Stimulated activated naive CD8-positive, alpha-beta T cell treated with anti-CD3 and anti-CD28 coated beads, Interleukin-15, Interleukin-2, amounts not matched to agents 100 ng/mL and 50 ng/mL, for 24 hours (primary cell): ENCODE measurements around the gene KLK7.

Source experiments
- H3K27ac Mint-ChIP-seq: one replicate; pipeline ENCODE4 v1.8.0; 2021; ENCODE audit warnings: mild to moderate bottlenecking, mixed read lengths
- H3K27me3 Mint-ChIP-seq: one replicate; pipeline ENCODE4 v1.8.0; 2021; ENCODE audit warnings: mixed read lengths
- H3K36me3 Mint-ChIP-seq: one replicate; pipeline ENCODE4 v1.8.0; 2021; ENCODE audit warnings: low read depth, mixed read lengths
- H3K4me1 Mint-ChIP-seq: one replicate; pipeline ENCODE4 v1.8.0; 2021; ENCODE audit warnings: low read depth, mixed read lengths
- H3K4me3 Mint-ChIP-seq: one replicate; pipeline ENCODE4 v1.8.0; 2021; ENCODE audit warnings: mild to moderate bottlenecking, mixed read lengths
- H3K9me3 Mint-ChIP-seq: one replicate; pipeline ENCODE4 v1.8.0; 2021; ENCODE audit warnings: mixed read lengths

Gene KLK7

DNA sequence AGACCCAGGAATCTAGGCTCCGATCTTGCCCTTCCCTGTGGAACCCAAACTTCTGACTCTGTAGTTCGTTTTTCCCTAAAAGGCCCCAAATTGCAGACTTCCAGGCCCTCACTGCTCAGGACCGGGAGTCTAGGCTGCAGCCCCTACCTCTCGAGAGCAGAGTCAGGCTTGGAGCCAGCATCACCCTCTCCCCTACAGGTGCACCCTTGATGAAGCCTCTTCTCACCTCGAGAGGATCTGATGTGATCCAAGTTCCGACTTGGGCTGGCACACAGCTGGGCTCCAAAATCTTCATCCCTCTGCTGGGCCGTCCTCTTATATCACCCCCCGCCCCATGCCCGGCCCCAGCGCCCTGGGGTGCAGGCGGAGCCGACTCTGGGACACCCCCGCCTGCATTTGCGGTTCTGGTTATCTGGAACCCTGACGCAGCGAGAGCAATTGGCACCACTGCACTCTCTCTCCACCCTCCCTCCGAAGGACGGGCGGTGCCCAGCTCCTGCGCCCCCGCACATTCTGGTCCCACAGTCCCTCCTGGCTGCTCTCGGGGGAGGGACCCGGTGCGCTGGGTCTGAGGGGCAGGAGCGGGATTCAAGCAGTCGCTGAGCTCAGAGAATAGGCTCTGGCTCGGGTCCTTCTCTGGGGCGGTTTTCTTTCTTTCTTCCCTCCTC lies at the start of gene KLK7:
Gene KLK7, minus strand, starts transcription at position 293 of the 668 bp plus-strand sequence. CDS start 1,518 bp downstream, outside the sequence.
- Mint-ChIP-seq H3K4me1 (no peaks in the 10 kb centered on the region), H3K36me3 (no peaks in the 10 kb centered on the region), H3K27ac (no peak within 1 kb of the TSS), H3K27me3 (peaks cover 35% of the 10 kb centered on the region), H3K4me3 (no peak within 1 kb of the TSS), H3K9me3 (no peaks in the 10 kb centered on the region)

DNA sequence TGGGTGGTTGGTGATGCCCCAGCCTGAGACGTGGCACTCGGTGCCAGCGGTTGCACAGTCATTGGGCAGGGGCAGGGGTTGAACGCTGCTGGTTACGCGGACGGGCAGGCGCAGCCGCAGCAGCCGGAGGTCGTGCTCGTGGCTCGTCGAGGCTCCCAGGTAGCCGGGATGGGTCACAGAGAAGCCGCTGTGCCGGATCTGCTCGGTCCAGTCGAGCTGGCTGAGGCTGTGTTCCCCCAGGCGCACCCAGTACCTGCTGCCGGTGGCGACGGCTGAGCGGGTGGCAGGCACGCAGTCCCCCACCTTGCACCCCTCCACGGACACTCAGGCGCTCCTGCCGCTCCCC lies 48.1 kb upstream of the KLK7 start:
- Mint-ChIP-seq H3K27me3 (peaks cover 13% of the 10 kb centered on the region), H3K4me1 (no peaks in the 10 kb centered on the region), H3K27ac (no peak overlapping the region), H3K4me3 (no peak overlapping the region), H3K9me3 (no peaks in the 10 kb centered on the region), H3K36me3 (no peaks in the 10 kb centered on the region)

DNA sequence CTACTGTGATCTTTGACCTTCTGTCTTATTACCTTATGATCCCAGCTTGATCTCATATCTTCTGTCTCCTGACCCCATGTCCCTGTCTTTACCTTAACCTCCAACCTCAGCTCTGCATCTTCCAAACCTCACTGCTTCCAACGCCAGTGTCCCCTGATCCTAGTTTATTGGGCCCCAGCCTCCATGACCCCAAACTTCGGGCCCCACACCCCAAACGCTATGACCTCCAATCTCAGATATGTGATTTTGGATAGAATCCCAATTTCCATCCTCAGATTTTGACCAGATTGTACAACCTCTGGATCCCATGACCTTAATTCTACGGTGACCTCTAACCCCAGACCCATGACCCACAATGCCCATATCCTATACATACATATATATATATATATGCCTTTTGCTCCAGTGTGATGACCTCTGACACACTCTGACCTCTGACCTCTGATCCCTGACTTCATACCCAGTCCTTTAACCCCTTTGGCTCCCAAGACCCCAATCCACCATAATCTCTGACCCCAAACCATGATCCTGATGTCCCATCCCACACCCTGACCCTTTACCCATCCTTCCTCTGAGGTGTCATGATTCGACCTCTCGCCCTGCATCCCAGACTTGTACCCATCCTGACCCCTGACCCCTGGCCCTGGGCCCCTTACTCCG lies 47.6 kb upstream of the KLK7 start:
- Mint-ChIP-seq H3K4me3 (no peak overlapping the region), H3K27ac (no peak overlapping the region), H3K4me1 (no peaks in the 10 kb centered on the region), H3K36me3 (no peaks in the 10 kb centered on the region), H3K9me3 (no peaks in the 10 kb centered on the region), H3K27me3 (peaks cover 16% of the 10 kb centered on the region)

DNA sequence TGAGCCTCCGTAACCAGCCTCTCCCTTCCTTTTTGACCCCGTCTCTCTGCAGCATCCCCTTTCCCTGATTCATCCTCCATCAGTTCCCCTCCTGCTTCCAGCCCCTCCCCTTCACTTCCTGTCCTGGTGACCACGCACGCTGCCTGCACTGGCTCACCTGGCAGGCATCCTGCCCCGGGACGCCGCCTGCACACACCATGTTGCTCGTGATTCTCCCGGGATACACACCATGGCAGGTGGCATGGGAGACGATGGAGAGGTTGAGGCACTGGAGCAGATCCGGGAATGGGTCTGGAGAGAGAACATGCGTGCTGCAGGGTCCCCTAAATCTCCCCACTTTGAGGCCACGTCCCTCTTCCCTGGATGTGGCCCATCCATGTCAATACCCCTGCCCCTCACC lies 46.9 kb upstream of the KLK7 start:
- Mint-ChIP-seq H3K4me1 (no peaks in the 10 kb centered on the region), H3K27me3 (peaks cover 16% of the 10 kb centered on the region), H3K9me3 (no peaks in the 10 kb centered on the region), H3K4me3 (no peak overlapping the region), H3K36me3 (no peaks in the 10 kb centered on the region), H3K27ac (no peak overlapping the region)

DNA sequence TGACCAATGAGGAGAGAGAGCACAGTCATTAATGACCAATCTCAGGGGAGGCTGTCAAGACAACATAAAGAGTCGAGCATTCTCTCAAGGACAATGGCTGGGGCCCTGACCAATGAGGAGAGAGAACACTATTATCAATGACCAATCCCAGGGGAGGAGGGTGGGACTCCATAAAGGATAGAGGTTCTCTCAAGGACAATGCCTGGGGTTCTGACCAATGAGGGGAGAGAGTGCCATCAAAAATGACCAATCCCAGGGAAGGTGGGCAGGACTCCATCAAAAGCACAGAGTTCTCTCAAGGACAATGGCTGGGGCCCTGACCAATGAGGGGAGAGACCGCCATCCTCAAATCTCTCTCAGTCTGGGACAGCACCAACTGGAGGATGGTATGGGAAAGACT lies 46.0 kb upstream of the KLK7 start:
- H3K4me3 Mint-ChIP-seq, result no peak overlapping the region
- H3K4me1 Mint-ChIP-seq, result no peaks in the 10 kb centered on the region
- peaks cover 10% of the 10 kb centered on the region for H3K27me3 Mint-ChIP-seq
- no peaks in the 10 kb centered on the region for H3K36me3 Mint-ChIP-seq
- H3K27ac Mint-ChIP-seq, result no peak overlapping the region
- H3K9me3 Mint-ChIP-seq, result no peaks in the 10 kb centered on the region

DNA sequence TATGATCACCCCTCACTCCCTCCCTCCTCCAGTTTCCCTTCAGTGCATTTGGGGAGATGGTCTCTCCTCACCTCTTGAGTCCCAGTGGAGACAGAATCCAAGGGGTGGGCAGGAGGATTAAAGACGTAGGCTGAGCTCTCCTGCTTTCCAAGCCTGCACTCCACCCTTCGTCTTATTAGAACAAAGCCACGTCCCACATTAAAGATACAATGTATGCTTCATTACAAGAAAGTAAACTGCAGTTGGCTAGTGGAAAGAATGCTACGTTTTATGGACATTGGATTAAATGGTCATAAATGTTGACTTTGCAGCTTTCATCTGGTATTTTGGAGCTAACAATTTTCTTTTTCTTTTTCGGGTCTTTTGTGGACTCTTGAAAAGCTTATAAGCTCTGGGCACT lies 44.2 kb upstream of the KLK7 start:
- Mint-ChIP-seq H3K4me1 (no peaks in the 10 kb centered on the region), H3K27me3 (peaks cover 16% of the 10 kb centered on the region), H3K36me3 (no peaks in the 10 kb centered on the region), H3K27ac (no peak overlapping the region), H3K4me3 (no peak overlapping the region), H3K9me3 (no peaks in the 10 kb centered on the region)

DNA sequence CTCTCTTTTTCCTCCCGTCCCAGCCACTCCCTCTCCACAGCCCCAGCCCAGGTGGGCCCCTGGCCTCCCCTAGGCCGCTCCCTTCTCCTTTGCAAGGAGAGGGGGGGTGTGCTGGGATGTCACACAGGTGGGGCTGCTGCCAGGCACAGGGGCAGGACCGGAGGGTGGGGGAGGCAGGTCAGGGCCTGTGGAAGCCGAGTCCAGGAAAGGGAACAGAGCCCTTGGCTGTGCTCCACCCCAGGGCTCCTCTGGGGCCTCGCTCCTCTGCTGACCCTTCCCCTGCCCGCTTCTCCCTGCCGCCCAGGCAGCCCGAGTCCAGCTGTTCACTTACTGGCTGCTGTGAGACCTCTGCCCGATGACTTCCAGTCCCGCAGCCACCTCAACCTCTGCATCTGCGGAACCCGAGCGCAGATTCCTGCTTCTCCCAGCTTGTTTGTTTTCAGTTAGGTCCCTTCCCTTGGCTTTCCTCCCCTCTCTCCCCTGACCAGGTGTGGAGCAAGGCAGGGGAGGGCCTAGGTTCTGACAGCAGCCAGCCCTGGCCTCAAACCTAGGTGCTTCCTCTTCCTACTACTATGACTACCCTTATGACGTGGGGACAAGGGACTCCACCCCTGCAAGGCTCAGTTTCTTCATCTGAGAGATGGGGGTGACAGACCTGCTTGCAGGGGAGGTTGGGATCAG lies 43.5 kb upstream of the KLK7 start:
- H3K27ac Mint-ChIP-seq, result no peak overlapping the region
- H3K4me1 Mint-ChIP-seq, result no peaks in the 10 kb centered on the region
- peaks cover 23% of the 10 kb centered on the region for H3K27me3 Mint-ChIP-seq
- H3K36me3 Mint-ChIP-seq, result no peaks in the 10 kb centered on the region
- no peaks in the 10 kb centered on the region for H3K9me3 Mint-ChIP-seq
- no peak overlapping the region for H3K4me3 Mint-ChIP-seq

DNA sequence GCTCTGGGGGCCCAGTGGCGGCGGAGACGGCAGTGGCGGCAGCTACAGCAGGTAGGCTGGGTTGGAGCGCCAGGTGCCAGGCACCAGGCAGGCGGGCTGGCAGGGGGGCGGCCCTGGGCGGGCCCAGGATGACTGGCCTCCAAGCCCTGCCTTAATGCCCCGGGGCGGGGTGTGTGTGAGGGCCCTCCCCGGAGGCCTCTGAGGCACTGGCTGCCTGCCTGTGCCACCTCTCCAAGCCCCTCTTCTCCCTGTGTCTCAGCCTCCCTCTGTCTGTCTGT lies 42.8 kb upstream of the KLK7 start, which contains the start of gene KLK11:
Gene KLK11, minus strand, starts transcription at position 63 of the 278 bp plus-strand sequence. CDS start 985 bp downstream, outside the sequence.
- Mint-ChIP-seq H3K4me1 (no peaks in the 10 kb centered on the region), H3K27me3 (peaks cover 25% of the 10 kb centered on the region), H3K9me3 (no peaks in the 10 kb centered on the region), H3K4me3 (no peak within 1 kb of the TSS), H3K36me3 (no peaks in the 10 kb centered on the region), H3K27ac (no peak within 1 kb of the TSS)

DNA sequence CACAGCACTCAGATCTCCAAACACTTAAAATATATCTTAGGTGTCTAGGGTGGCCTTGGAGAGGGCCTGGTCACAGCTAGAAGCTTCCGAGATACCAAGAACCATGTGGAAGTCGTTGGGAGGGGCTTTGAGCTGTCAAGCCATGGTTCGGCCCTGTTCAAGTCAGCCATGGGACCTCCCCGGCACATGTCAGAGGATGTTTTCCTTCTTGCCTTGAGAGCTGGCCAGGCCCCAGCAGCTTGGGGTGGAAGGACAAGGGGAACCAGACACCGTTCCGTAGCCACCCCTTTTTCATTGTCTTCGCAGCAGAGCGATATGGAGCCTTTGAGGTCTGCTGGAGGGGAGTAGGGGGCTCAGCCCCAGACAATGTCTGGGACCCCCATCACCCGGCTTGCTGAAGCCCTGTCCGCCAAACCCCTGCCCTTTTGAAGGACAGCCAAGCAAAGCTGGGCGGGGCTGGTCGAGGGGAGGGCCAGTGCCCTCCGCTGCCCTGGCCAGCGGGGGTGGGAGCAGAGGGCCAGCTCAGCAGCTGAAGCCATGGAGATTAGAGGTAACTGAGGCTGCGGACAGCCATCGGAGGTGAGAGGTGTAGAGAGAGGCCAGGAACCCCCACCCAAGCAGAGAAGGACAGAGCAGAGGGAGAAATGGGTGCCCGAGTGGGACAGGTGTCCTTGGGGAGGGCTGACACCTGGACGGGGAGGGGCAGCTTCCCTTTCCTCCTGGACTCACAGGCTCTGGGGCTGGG lies 42.3 kb upstream of the KLK7 start:
- H3K4me1 Mint-ChIP-seq, result no peaks in the 10 kb centered on the region
- H3K9me3 Mint-ChIP-seq, result no peaks in the 10 kb centered on the region
- H3K36me3 Mint-ChIP-seq, result no peaks in the 10 kb centered on the region
- H3K27ac Mint-ChIP-seq, result no peak overlapping the region
- no peak overlapping the region for H3K4me3 Mint-ChIP-seq
- peaks cover 30% of the 10 kb centered on the region for H3K27me3 Mint-ChIP-seq

DNA sequence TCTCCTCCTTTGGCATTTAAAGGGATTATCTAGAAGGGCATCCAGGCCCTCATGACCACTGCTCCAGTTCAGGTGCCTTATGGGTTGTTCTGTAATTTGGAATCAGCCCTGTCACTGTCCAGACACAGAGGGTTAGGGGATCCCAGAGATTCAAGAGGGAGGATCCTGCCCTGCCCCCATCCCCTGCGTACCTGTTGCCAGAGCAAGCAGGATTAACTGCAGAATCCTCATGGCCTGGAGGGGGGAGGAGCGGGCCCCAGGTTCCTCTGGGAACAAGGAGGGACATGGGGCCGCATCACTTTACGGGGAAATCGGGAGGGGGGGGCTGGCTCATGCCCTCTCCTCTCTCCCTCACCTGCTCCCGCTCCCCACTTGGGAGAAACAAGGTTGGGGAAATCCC lies 41.7 kb upstream of the KLK7 start:
- Mint-ChIP-seq H3K27me3 (peaks cover 34% of the 10 kb centered on the region), H3K36me3 (no peaks in the 10 kb centered on the region), H3K4me3 (no peak overlapping the region), H3K27ac (no peak overlapping the region), H3K9me3 (no peaks in the 10 kb centered on the region), H3K4me1 (no peaks in the 10 kb centered on the region)

DNA sequence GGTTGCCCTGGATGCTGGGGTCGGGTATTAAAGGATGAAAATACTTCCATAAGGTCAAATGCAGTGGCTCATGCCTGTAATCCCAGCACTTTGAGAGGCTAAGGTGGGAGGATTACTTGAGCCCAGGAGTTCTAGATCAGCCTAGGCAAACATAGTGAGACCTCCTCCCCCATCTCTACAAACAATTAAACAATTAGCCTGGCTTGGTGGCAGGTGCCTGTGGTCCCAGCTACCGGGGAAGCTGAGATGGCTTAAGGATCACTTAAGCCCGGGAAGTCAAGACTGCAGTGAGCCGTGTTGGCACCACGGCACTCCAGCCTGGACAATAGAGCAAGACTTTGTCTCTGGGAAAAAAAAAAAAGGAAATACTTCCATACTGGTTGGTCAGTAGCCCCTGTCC lies 41.2 kb upstream of the KLK7 start:
- Mint-ChIP-seq H3K4me3 (no peak overlapping the region), H3K36me3 (no peaks in the 10 kb centered on the region), H3K27ac (no peak overlapping the region), H3K9me3 (no peaks in the 10 kb centered on the region), H3K4me1 (no peaks in the 10 kb centered on the region), H3K27me3 (peaks cover 39% of the 10 kb centered on the region)

DNA sequence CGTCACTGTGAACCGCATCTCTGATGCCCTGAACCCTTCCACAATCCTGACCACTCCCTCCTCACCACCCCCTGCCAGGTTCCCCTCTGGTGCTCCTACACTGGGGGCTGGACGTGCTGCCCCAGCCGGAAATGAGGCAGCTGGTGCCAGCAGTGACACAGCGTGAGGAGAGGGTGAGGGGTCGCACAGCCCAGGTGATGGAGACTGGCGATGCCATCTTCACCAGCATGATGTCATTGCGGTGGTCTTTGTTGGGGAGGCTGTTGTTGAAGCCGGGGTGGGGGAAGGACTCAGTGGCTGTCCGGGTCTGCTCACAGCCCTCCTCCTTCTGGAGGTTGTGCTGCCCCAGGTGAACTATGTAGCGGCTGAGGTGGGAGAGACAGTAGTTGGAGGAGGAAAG lies 40.2 kb upstream of the KLK7 start:
- H3K9me3 Mint-ChIP-seq, result no peaks in the 10 kb centered on the region
- no peaks in the 10 kb centered on the region for H3K4me1 Mint-ChIP-seq
- no peaks in the 10 kb centered on the region for H3K36me3 Mint-ChIP-seq
- no peak overlapping the region for H3K4me3 Mint-ChIP-seq
- no peak overlapping the region for H3K27ac Mint-ChIP-seq
- H3K27me3 Mint-ChIP-seq, result peaks cover 42% of the 10 kb centered on the region

DNA sequence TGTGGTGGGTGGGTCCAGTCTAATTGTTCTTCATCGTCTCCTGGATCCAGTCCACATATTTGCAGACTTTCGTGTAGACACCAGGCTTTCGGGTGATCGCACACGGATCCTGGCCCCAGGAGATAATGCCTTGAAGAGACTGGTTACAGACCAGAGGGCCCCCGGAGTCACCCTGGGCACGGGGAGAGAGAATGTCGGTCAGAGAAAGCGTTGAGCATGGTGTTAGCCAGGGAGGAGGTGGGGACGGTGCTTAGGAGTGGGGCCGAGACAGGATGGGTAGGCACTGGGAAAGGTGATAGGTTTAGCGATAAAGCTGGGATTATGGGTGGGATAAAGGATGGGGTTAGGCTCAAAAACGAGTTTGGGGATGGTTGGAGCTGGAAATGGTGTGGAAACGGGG lies 38.8 kb upstream of the KLK7 start:
- H3K4me1 Mint-ChIP-seq, result peaks cover 8% of the 10 kb centered on the region
- H3K36me3 Mint-ChIP-seq, result no peaks in the 10 kb centered on the region
- no peak overlapping the region for H3K4me3 Mint-ChIP-seq
- peaks cover 54% of the 10 kb centered on the region for H3K27me3 Mint-ChIP-seq
- H3K27ac Mint-ChIP-seq, result no peak overlapping the region
- no peaks in the 10 kb centered on the region for H3K9me3 Mint-ChIP-seq

DNA sequence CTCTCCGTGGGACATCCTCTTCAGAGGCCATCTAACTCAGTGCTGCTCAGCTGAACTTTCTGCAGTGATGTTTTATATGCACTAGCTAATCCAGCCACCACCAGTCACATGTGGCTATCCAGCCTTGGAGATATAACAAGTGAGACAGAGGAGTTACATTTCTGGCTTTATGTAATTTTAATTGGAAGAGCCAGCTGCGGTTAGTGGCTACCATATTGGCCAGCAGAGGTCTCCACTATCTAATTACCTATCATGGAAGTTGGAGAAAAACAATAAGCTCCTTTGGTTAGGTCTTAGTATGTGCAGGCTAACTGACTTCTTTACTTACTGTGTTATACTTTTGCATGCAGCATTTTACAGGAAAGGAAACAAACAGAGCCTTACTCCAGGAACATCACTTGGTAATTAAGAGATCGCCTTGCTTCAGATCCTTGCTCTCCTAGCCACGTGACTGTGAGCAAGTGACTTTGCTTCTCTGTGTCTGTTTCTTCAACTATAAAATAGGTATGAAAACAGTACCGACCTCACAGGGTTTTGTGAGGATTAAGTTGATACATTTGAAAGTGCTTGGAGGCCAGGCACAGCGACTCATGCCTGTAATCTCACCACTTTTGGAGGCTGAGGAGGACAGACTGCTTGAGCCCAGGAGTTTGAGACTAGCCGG lies 37.4 kb upstream of the KLK7 start:
- peaks cover 15% of the 10 kb centered on the region for H3K4me1 Mint-ChIP-seq
- peaks cover 61% of the 10 kb centered on the region for H3K27me3 Mint-ChIP-seq
- no peak overlapping the region for H3K27ac Mint-ChIP-seq
- H3K9me3 Mint-ChIP-seq, result no peaks in the 10 kb centered on the region
- no peak overlapping the region for H3K4me3 Mint-ChIP-seq
- no peaks in the 10 kb centered on the region for H3K36me3 Mint-ChIP-seq

DNA sequence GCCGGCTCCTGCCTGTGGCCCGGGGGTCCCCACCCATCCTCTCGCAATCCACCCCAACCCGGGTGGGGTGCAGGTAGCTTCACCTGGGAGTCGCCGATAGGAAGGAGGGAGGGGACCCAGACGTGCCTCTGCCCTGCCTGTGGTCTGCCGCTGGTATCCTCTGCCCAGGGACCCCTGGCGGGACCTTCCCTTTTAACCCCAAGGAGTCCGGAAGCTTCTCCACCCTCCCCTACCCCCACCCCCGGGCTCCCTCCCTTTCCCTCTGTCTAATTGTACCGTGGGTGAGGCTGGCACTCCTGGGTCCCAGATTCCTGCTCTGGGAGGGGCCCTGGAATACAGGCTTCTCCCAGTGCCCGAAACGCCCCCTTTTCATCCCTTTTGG lies 35.8 kb upstream of the KLK7 start, which contains the start of gene KLK10:
Gene KLK10, minus strand, starts transcription at position 166 of the 382 bp plus-strand sequence. CDS start 579 bp downstream, outside the sequence.
- H3K27ac Mint-ChIP-seq, result no peak within 1 kb of the TSS
- H3K9me3 Mint-ChIP-seq, result no peaks in the 10 kb centered on the region
- peak within 1 kb of the TSS; percentile 24 for H3K4me3 Mint-ChIP-seq
- H3K4me1 Mint-ChIP-seq, result peaks cover 15% of the 10 kb centered on the region
- H3K27me3 Mint-ChIP-seq, result peaks cover 75% of the 10 kb centered on the region
- H3K36me3 Mint-ChIP-seq, result no peaks in the 10 kb centered on the region
